OCI-LY7 (cell line): Measurements from ENCODE around the gene OTUB1.

Experiments
- EZH2phosphoT487 ChIP-seq: fragments of 200-600 bp; sonication (generic); IDR thresholded peaks from 2 replicates; pipeline ENCODE4 v1.6.1; 2018; ENCODE audit warnings: low read depth, borderline replicate concordance, mild to moderate bottlenecking, mixed run types, antibody characterized with exemption, low read length, moderate library complexity, mixed read lengths
- TF ChIP-seq, protein P1 (sequence below): fragments of 200-600 bp; sonication (generic); conservative IDR thresholded peaks from 2 replicates; pipeline ENCODE4 v1.5.1; 2014; ENCODE audit warnings: mild to moderate bottlenecking, antibody characterized with exemption, low read length, moderate library complexity, mixed read lengths

DNA sequence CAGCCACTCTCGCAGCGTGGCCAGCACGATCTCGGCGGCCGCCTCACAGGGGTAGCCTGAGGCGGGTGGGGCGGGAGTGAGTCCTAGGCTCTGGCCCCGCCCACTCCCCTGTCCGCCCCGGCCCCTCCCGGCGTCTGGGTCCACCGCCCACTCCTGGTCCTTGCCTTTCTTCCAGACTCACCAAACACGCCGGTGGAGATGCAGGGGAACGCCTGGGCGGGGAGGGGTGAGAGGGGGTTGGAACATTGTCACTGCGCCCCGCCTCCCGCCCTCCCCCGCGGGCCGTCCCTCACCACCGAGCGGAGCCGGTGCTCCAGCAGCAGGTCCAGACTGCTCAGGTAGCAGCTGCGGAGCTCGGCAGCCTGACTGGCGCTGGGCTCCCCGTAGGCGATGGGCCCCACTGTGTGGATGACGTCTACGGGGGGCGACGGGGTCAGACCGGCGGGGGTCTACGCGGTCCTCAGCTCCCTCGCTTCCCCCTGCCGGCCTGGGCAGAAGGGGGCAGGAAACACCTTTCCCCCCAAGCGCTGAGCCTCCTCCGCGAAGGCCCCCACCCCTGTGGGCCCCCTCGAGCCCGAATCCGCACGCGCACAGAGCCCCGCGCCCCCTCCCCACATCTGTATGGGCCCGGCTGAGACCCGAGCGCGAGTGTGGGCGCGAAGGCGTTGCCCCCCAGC is 13.2 kb downstream of the OTUB1 start:
- TF ChIP-seq, protein P1, sequence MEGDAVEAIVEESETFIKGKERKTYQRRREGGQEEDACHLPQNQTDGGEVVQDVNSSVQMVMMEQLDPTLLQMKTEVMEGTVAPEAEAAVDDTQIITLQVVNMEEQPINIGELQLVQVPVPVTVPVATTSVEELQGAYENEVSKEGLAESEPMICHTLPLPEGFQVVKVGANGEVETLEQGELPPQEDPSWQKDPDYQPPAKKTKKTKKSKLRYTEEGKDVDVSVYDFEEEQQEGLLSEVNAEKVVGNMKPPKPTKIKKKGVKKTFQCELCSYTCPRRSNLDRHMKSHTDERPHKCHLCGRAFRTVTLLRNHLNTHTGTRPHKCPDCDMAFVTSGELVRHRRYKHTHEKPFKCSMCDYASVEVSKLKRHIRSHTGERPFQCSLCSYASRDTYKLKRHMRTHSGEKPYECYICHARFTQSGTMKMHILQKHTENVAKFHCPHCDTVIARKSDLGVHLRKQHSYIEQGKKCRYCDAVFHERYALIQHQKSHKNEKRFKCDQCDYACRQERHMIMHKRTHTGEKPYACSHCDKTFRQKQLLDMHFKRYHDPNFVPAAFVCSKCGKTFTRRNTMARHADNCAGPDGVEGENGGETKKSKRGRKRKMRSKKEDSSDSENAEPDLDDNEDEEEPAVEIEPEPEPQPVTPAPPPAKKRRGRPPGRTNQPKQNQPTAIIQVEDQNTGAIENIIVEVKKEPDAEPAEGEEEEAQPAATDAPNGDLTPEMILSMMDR = no peak
- no peak for TF ChIP-seq EZH2phosphoT487
